CD4-positive, alpha-beta T cell treated with Interleukin-1 beta for 1 hour (primary cell): ENCODE results near the gene ADCY4.

Source experiments
- DNase-seq, 2 donors: peaks; one replicate each; pipeline ENCODE4 v3.0.0-alpha.2; 2020 to 2022

Gene ADCY4

GRCh38 chr14:24314377-24315193, 20.3 kb downstream of the ADCY4 start:
- no peak for DNase-seq

- no peak for DNase-seq
Observed at GRCh38 chr14:24313913-24314312, 21.0 kb downstream of the ADCY4 start.

GRCh38 chr14:24312736-24313507, 21.9 kb downstream of the ADCY4 start:
- DNase-seq, result peak; percentile 52 to 54

GRCh38 chr14:24311837-24312615, 22.8 kb downstream of the ADCY4 start:
- peak in 1 of 2 donors; percentile 24 for DNase-seq

GRCh38 chr14:24310646-24311604, 23.9 kb downstream of the ADCY4 start, which contains the start of gene LTB4R:
Gene LTB4R (plus strand): TSS chr14:24311502. CDS start chr14:24315652, 4,150 bp downstream.
- peak; percentile 77 to 78 for DNase-seq

GRCh38 chr14:24310265-24310645, 24.6 kb downstream of the ADCY4 start:
- no peak for DNase-seq

- no peak for DNase-seq
Observed at GRCh38 chr14:24309538-24310264, 25.2 kb downstream of the ADCY4 start, which contains the start of gene LTB4R2. Gene LTB4R2 (plus strand): TSS chr14:24310140. CDS start chr14:24310665, 525 bp downstream.

GRCh38 chr14:24308342-24309124, 26.3 kb downstream of the ADCY4 start:
- no peak for DNase-seq

GRCh38 chr14:24307575-24308341, 27.1 kb downstream of the ADCY4 start, which contains the start of gene CIDEB:
Gene CIDEB (minus strand): TSS chr14:24307977. CDS start chr14:24307858, 119 bp downstream.
- peak; percentile 66 to 72 for DNase-seq

GRCh38 chr14:24307156-24307574, 27.7 kb downstream of the ADCY4 start:
- no peak for DNase-seq

- DNase-seq, result no peak
Observed at GRCh38 chr14:24304019-24304387, 30.9 kb downstream of the ADCY4 start.

GRCh38 chr14:24300326-24300980, 34.4 kb downstream of the ADCY4 start:
- no peak for DNase-seq

GRCh38 chr14:24299255-24300191, 35.3 kb downstream of the ADCY4 start, which contains the start of the genes DHRS1 and NOP9:
Gene DHRS1 (minus strand): TSS chr14:24299780. CDS start chr14:24299106, 674 bp downstream.
Gene NOP9 (plus strand): TSS chr14:24299850. CDS start chr14:24299955, 105 bp downstream.
- peak; percentile 88 to 91 for DNase-seq

GRCh38 chr14:24298892-24299254, 36.0 kb downstream of the ADCY4 start:
- peak in 1 of 2 donors; percentile 25 for DNase-seq

- no peak for DNase-seq
Observed at GRCh38 chr14:24297190-24297964, 37.5 kb downstream of the ADCY4 start.

- DNase-seq, result peak; percentile 81
Observed at GRCh38 chr14:24296341-24297157, 38.3 kb downstream of the ADCY4 start.
